DOHH2 (cell line): ENCODE measurements around the gene SUN3.

Source experiments
- H3F3A ChIP-seq: fragments of 200-600 bp; sonication (generic), shearing (Covaris generic); 2 replicates; pipeline ENCODE4 v1.6.0; 2016; ENCODE audit warnings: antibody characterized with exemption, mild to moderate bottlenecking; ENCODE audit not compliant: control insufficient read depth, insufficient read depth
- H3K27ac ChIP-seq: fragments of 200-600 bp; sonication (generic); 2 replicates; pipeline ENCODE4 v1.5.1; 2014; ENCODE audit warnings: low read depth, mild to moderate bottlenecking, low read length, moderate library complexity
- H3K27me3 ChIP-seq: fragments of 200-600 bp; sonication (generic); 2 replicates; pipeline ENCODE4 v1.6.1; 2014; ENCODE audit warnings: mild to moderate bottlenecking, low read length, mixed read lengths; ENCODE audit not compliant: control insufficient read depth
- H3K36me3 ChIP-seq: fragments of 200-600 bp; sonication (generic); 2 replicates; pipeline ENCODE4 v1.6.1; 2014; ENCODE audit warnings: mild to moderate bottlenecking, low read length, moderate library complexity, mixed read lengths; ENCODE audit not compliant: control insufficient read depth
- H3K4me1 ChIP-seq: fragments of 200-600 bp; sonication (generic); 2 replicates; pipeline ENCODE4 v1.6.1; 2014; ENCODE audit warnings: mild to moderate bottlenecking, low read length, mixed read lengths; ENCODE audit not compliant: control insufficient read depth
- H3K4me2 ChIP-seq: fragments of 200-600 bp; sonication (generic); 2 replicates; pipeline ENCODE4 v1.6.0; 2014; ENCODE audit warnings: mild to moderate bottlenecking, low read length, moderate library complexity
- H3K4me3 ChIP-seq: fragments of 200-600 bp; sonication (generic); 2 replicates; pipeline ENCODE4 v1.5.1; 2014; ENCODE audit warnings: mild to moderate bottlenecking, low read length, mixed read lengths
- H3K79me2 ChIP-seq: fragments of 200-600 bp; sonication (generic); 2 replicates; pipeline ENCODE4 v1.6.1; 2014; ENCODE audit warnings: mild to moderate bottlenecking, low read length, mixed read lengths; ENCODE audit not compliant: control insufficient read depth
- H3K9me2 ChIP-seq: fragments of 200-600 bp; sonication (generic); replicated peaks from 2 replicates; pipeline ENCODE4 v1.6.1; 2014; ENCODE audit warnings: mild to moderate bottlenecking, low read length, mixed read lengths; ENCODE audit not compliant: control insufficient read depth
- H3K9me3 ChIP-seq: fragments of 200-600 bp; sonication (generic); 2 replicates; pipeline ENCODE4 v1.6.1; 2014; ENCODE audit warnings: antibody characterized with exemption, low read length, mixed read lengths; ENCODE audit not compliant: control insufficient read depth, insufficient read depth
- H4K20me1 ChIP-seq: fragments of 200-600 bp; sonication (generic); 2 replicates; pipeline ENCODE4 v1.6.0; 2014; ENCODE audit warnings: low read depth, mild to moderate bottlenecking, antibody characterized with exemption, low read length, moderate library complexity; ENCODE audit not compliant: control insufficient read depth, insufficient read depth
- EZH2phosphoT487 ChIP-seq: fragments of 200-600 bp; sonication (generic); IDR thresholded peaks from 2 replicates; pipeline ENCODE4 v1.6.1; 2017; ENCODE audit warnings: borderline replicate concordance, mild to moderate bottlenecking, antibody characterized with exemption, low read length, moderate library complexity, mixed read lengths
- TF ChIP-seq, protein P1 (sequence below): fragments of 200-600 bp; sonication (generic); IDR thresholded peaks from one replicate; pipeline ENCODE4 v1.5.1; 2014; ENCODE audit warnings: antibody characterized with exemption, mild to moderate bottlenecking, low read depth, low read length; ENCODE audit not compliant: poor library complexity, severe bottlenecking

SUN3 gene

DNA sequence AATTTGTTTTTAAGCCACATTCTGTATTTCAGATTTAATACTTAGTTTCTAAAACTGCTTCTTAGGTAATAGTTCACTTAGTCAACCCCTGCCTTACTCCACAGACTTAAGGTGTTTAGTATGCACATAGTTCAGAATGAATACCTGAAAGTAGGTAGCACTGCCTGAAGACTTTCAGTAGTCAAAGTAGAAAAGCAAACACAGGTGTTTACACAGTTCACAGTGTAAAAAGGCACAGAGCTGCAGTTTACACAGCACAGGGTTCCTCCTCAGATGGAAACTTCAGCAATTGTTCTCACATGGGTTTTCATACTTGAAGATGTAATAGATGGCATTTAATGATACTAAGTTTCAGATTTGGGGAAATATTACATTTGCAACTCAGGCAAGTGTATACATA is 77.5 kb downstream of the SUN3 start:
- no peak overlapping the region for H3K4me2 ChIP-seq

DNA sequence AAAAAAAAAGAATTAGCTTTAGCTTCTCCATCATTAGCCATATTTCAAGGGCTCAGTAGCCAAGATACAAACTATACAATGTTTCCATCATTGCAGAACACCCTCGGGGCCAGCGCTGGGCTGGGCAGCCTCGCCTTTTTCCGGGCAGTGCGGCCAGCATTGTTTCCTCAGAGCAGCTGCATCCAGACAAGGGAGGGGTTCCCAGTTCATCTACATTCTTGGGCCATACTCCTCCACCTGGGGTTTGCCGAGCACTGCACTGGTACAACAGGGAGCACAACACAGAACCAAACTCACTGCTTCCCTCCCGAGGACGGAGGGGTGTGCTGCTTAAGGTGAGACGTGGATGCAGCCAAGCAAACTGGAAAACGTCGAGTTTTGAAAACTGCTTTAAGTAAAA is 78.2 kb downstream of the SUN3 start:
- Histone ChIP-seq H3K4me2 (no peak overlapping the region), H3K9me2 (no peaks in the 10 kb centered on the region), H3K79me2 (no peaks in the 10 kb centered on the region), H4K20me1 (no peaks in the 10 kb centered on the region), H3F3A (peaks cover 5% of the 10 kb centered on the region; the same call in 1 of the 2 replicates), H3K9me3 (no peaks in the 10 kb centered on the region), H3K27ac (no peak overlapping the region), H3K4me1 (no peaks in the 10 kb centered on the region), H3K4me3 (no peak overlapping the region), H3K36me3 (peaks cover 14% of the 10 kb centered on the region), H3K27me3 (no peaks in the 10 kb centered on the region)
- no peak for TF ChIP-seq EZH2phosphoT487
- TF ChIP-seq, protein P1, sequence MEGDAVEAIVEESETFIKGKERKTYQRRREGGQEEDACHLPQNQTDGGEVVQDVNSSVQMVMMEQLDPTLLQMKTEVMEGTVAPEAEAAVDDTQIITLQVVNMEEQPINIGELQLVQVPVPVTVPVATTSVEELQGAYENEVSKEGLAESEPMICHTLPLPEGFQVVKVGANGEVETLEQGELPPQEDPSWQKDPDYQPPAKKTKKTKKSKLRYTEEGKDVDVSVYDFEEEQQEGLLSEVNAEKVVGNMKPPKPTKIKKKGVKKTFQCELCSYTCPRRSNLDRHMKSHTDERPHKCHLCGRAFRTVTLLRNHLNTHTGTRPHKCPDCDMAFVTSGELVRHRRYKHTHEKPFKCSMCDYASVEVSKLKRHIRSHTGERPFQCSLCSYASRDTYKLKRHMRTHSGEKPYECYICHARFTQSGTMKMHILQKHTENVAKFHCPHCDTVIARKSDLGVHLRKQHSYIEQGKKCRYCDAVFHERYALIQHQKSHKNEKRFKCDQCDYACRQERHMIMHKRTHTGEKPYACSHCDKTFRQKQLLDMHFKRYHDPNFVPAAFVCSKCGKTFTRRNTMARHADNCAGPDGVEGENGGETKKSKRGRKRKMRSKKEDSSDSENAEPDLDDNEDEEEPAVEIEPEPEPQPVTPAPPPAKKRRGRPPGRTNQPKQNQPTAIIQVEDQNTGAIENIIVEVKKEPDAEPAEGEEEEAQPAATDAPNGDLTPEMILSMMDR, result no peak

More for the DNA sequence above, 77.5 kb downstream of the SUN3 start:
- Histone ChIP-seq H3K79me2 (no peaks in the 10 kb centered on the region), H3K27me3 (no peaks in the 10 kb centered on the region), H3K27ac (no peak overlapping the region), H3F3A (peaks cover 5% of the 10 kb centered on the region; the same call in 1 of the 2 replicates), H3K9me2 (no peaks in the 10 kb centered on the region), H4K20me1 (no peaks in the 10 kb centered on the region), H3K4me3 (no peak overlapping the region), H3K9me3 (no peaks in the 10 kb centered on the region), H3K36me3 (peaks cover 20% of the 10 kb centered on the region), H3K4me1 (no peaks in the 10 kb centered on the region)
- no peak for TF ChIP-seq EZH2phosphoT487
- TF ChIP-seq, protein P1, result no peak

DNA sequence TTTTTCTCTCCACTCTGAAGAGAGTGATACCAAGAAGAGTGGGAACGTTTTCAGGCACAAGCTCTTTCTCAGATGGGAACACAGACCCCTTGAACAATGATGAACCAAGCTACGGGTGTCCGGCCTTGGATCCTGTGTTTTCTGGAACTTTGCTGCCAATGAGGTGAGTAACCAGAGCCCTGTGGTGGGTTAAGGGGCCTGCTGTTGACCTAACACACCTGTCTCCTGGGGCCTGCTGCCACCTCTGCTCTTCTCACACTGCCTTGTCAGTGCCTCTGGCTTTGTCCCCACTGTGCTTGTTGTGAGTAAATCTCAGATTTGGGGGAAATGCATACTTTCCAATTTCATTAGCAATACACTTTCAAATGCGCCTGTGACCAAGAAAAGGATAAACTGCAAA is 79.2 kb downstream of the SUN3 start:
- H4K20me1 ChIP-seq, result no peaks in the 10 kb centered on the region
- peaks cover 6% of the 10 kb centered on the region for H3K36me3 ChIP-seq
- H3K79me2 ChIP-seq, result no peaks in the 10 kb centered on the region
- no peaks in the 10 kb centered on the region for H3K4me1 ChIP-seq
- no peaks in the 10 kb centered on the region for H3K9me2 ChIP-seq
- no peak overlapping the region for H3K27ac ChIP-seq
- H3K27me3 ChIP-seq, result no peaks in the 10 kb centered on the region
- H3K4me3 ChIP-seq, result no peak overlapping the region
- no peaks in the 10 kb centered on the region for H3K9me3 ChIP-seq
- TF ChIP-seq, protein P1, result no peak
- no peak for TF ChIP-seq EZH2phosphoT487
- no peak overlapping the region for H3K4me2 ChIP-seq
- H3F3A ChIP-seq, result no peaks in the 10 kb centered on the region
